ENCODE results near the gene POLG.

POLG gene

GRCh38 chr15:89370120-89370977 is 35.7 kb upstream of the POLG start:
- DNase-seq, result no peak

DNA sequence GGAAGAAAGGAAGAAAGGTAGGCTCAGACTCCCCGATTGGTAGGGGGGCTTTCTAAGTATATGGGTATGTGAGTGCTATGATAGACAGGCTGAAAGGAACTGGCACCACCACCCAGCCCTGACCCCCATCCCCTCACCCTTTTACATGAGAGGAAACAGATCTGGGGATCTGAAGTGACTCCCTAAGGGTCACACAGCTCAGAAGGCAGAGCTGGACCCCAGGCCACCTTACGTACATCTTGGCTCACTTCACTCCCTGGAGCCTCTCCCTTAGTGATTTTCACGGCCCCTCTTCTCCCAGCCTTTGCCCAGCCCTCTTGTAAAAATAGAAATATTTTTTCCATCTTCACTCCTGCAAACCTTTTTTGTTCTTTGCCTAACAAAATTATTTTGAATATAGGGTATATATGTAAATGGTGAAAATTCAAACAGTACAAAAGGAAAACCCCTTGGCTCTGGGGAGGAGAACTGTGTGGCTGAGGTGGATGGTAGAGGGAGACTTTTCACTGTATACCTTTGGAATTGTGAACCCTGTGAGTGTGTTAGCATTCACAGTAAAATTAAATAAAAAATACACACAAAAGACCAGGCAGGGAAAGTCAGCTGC is 34.8 kb upstream of the POLG start:
- DNase-seq, result no peak

- no peak for DNase-seq
Observed at GRCh38 chr15:89368566-89369223, 34.1 kb upstream of the POLG start.

DNA sequence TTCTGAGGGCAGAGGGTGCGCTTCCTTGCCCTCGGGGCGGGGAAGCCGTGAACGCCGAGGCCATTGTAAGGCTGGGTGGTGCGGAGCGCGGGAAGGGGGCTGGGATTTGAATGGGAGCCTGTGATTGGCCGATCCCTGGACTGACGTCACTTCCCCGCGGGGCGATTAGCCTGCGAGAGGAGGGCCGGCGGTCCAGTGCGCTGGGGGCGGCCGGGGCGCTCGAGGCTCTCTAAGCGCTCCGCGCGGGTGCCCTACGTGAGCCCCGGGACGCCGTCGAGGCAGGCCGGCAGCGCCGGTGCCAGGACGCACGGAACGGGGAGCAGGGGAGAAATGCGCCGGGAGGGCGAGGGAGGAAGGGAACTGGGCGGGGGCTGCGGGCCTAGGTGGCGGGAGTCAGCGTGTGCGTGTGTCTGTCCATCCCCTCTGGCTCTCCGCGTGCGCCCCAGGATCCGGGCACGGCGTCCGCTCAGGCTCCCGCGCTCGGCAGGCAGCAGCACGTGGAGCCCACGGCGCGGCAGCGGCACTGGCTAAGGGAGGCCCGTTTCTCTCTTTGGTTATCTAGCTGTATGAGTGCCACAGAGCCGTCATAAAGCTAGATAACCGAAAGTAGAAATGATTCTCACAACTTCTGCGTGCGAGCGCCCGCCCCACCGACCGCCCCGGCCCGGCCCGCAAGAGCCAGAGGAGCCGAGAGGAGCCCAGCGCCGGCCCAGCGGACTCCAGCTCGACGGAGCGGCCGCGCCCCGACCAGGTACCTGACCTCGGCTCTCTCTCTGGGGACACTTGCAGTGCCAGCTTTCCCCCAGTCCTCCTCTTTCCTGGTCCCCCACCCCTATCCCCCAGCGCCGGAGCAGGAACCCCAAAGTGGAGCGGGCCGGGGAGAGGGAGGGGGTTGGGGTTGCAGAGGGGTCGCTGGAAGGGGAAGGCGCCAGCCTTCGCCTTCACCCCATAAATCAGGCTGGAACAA is 33.1 kb upstream of the POLG start:
- DNase-seq, result no peak

GRCh38 chr15:89366656-89367393 is 32.2 kb upstream of the POLG start:
- no peak for DNase-seq

DNA sequence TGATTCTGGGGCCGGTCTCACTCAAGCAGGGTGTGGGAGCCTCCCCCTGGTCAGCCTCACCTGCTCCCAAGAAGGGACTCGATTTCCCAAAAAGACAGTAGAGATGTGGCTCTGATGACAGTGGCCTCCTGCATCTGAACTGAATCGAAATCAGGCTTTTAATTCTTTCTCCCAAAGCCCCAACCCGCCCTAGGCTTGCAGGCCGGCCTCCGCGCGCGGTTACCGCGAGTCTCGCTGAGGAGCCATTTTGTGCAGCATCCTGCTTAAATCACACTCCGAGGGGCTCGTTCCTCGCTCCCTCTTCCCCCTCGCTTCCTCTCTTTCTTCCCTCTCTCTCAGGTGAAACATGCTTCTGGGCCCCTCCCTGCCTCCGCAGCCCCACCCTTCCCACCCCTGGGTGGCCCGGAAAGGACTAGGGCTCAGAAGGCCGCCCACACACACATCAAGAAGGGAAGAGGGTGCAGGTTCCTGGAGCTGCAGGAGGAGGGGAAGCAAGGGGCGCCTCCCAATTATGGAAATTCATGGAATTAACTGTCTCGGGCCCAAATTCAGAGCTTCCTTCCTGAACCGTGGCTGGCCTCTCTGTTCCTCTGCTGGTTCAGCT is 30.9 kb upstream of the POLG start:
- no peak for DNase-seq

- DNase-seq, result no peak
Observed at GRCh38 chr15:89364741-89365450, 30.3 kb upstream of the POLG start.

DNA sequence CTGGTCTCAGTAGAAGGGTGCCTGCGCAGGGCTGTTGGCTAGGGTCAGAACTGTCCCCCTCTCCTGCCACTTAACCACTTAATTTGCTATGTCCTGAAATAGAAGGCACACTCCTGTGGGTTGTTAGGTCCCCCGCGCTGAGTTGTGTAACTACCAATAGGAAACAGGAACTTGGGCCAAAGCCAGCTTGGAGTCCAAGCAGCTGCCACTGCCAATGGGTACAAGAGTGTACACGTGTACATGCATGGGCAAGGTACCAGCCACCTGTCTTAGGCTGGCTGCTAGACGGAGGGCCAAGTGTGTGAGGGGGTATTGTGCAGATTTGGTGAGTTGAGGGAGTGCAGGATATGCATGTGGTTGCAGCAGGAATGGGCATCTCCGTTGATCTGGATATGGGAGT is 29.7 kb upstream of the POLG start:
- DNase-seq, result no peak

DNA sequence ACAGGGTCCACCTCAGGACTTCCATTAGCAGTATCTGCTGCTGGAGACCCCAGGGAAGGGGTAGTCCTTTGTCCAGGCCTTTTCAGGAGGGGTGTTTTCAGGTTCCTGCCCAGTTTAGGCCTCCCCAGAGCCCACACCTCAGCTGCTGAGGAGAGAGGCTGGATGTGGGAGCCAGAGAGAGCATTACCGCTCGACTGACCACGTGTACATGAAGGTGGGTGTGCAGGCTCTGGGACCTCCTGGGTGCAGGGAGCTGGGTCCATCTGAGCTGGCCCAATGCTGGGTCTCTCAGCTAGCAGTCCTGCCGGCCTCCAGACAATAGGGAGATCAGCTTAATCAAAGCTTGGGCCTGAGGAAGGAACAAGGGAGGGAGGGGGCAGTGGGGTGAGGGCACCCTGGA is 29.1 kb upstream of the POLG start:
- DNase-seq, result no peak

- no peak for DNase-seq
Observed at GRCh38 chr15:89363133-89363532, 28.5 kb upstream of the POLG start.

DNA sequence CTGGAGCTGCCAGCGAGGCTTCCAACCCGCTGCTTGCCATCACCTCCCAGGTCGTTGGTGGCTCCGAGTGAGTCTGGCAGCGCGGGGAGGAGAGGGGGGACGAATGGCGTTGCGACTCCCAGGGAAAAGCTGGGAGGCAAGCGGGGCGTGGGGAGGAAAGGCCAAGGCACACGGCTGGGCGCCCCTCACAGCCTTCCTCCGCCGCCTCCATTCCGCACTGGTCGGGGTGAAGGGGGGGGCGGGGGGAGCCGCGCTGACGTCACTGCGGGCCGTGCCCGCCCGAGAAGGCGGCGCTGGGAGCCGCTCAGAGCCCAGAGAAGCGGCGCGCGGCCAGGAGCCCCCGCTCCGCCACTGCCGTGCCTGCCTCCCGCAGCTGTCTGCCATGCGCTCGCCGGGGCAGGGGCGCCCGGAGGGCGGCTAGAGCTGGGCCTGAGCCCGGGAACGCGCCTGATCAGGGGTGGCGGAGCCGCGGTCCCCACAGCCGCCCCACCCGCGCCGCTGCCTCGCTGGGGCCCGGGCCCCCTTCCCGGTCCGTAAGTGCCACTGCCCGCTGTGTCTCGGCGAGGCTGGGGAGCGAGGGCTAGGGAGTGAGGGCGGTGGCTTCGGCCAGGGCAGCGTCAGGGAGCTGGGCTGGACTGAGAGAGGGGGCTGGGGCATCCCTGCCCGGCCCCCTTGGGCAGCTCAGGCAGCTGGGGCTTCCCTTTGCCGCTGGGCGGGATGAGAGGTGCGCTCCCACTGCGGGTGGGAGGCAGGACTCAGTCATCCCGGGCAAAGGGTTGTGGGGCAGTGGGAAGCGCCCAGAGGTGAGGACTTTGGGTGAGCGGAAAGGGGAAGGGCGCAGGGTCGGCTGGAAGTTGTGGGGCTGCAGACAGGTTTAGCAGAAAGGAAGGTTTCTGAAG is 27.8 kb upstream of the POLG start:
- peak; percentile 44 for DNase-seq

GRCh38 chr15:89361451-89362202 is 27.0 kb upstream of the POLG start:
- DNase-seq, result peak; percentile 68

- DNase-seq, result no peak
Observed at GRCh38 chr15:89360294-89360971, 25.8 kb upstream of the POLG start.

GRCh38 chr15:89359471-89360293 is 25.1 kb upstream of the POLG start:
- no peak for DNase-seq

DNA sequence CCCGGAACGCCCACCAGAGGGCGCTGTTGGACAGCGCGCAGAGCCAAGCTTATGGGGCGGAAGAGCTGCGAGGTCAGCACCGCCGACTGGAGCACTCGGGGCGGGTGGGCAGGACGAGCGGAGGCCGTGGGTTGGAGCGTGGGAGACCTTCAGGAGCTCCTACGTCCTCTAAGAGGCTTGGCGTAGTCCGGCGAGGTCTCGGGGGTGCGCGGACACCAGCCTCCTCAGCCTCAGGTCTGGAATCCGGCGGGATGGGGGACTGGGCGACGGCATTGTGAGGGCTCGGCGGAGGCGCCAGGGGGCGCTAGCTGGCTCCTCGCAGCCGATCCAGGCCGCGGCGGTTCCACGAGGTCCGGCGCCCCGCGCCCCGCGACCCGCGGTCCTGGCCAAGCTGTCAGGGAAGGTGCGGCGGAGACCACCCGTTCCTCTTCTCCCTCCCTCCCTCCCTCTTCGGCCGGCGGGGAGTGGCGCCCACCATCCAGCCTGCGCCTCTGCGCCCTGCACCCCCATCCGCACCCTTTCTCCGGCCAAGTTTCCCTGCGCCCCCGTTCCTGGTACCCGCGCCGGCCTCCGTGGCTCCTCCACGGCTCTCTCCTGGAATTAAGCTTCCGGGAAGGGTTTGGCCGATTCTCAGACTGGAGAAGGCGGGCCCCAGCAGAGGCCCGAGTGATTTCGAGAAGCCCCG is 24.3 kb upstream of the POLG start:
- DNase-seq, result peak; percentile 86

DNA sequence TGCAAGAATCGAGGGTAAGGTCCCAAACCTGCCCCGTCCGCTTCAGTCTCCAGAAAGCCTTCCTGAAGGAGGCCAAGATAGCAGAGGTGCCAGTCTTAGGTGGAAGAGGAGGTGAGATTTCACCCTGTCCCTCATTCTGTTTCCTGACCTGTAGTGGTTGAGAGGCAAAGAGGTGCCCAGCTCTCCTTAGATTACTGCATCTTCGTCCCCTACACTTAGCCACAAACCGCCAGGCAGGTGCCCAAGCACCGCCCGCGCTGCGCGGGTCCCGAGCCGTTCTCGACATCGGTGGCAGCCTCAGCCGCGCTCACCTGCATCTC is 23.8 kb upstream of the POLG start:
- no peak for DNase-seq

DNA sequence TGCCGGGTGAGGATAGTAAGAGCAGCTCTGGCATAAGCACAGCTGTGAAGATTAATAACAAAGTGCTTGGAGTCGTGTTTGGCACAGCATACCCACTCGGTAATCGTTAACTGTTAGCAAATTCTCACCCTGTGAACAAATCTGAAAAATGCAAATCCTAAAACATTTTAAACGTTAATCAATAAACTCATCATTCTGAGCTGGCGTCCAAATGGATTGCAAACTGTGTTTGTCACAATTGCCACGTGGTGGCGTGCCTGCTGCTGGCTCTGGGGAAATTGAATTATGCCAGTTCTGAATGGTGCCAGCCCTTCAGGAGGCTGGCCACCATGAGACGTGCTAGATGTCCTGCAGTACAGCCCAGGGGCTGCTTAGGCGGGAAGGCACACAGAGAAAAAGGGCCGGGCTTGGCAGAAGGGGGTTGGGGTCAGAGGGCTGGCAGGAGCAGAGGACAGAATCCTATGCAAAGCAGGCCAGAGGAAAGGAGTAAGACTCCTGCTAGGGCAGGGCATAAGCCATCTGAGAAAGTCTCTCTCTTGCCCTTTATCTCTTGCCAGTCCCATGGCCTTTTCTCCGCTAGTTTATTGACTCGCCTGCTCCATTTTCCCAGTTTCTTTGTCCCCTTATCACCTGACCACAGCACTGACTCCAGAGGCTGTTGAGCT is 22.1 kb upstream of the POLG start:
- DNase-seq, result no peak
